Neuronal stem cell (in vitro differentiated cells): ENCODE measurements around the gene WFDC8.

ENCODE experiments used
- DNase-seq: peaks from one replicate; pipeline ENCODE4 v3.0.0-alpha.2; 2013; ENCODE audit warnings: low spot score
- H2AFZ ChIP-seq: one replicate; pipeline ENCODE4 v1.6.1; 2013; ENCODE audit warnings: mild to moderate bottlenecking, low read length, inconsistent platforms
- H2AK5ac ChIP-seq: 2 replicates; pipeline ENCODE4 v1.6.1; 2013; ENCODE audit warnings: low read depth, mild to moderate bottlenecking, inconsistent platforms, low read length, moderate library complexity, mixed read lengths
- H2BK120ac ChIP-seq: 2 replicates; pipeline ENCODE4 v1.6.1; 2013; ENCODE audit warnings: low read depth, mild to moderate bottlenecking, inconsistent platforms, low read length, moderate library complexity, mixed read lengths
- H2BK12ac ChIP-seq: one replicate; pipeline ENCODE4 v1.6.1; 2013; ENCODE audit warnings: low read length, inconsistent platforms
- H2BK15ac ChIP-seq: 2 replicates; pipeline ENCODE4 v1.6.1; 2013; ENCODE audit warnings: mild to moderate bottlenecking, low read length, inconsistent platforms, mixed read lengths
- H2BK5ac ChIP-seq: one replicate; pipeline ENCODE4 v1.6.1; 2013; ENCODE audit warnings: inconsistent platforms, mild to moderate bottlenecking, low read length, moderate library complexity
- H3K14ac ChIP-seq: one replicate; pipeline ENCODE4 v1.6.1; 2013; ENCODE audit warnings: low read length, inconsistent platforms
- H3K18ac ChIP-seq: 2 replicates; pipeline ENCODE4 v1.6.1; 2013; ENCODE audit warnings: low read length, inconsistent platforms
- H3K23ac ChIP-seq: 2 replicates; pipeline ENCODE4 v1.6.1; 2013; ENCODE audit warnings: low read depth, mild to moderate bottlenecking, mixed read lengths, low read length, inconsistent platforms; ENCODE audit not compliant: poor library complexity
- H3K27ac ChIP-seq: replicated peaks from 3 replicates; pipeline ENCODE4 v1.5.1; 2013; ENCODE audit warnings: low read length, inconsistent platforms
- H3K27me3 ChIP-seq, 3 experiments: 2 replicates each; pipeline ENCODE4 v1.6.1; 2013; ENCODE audit warnings: low read length in 3 of 3, mild to moderate bottlenecking in 2 of 3, inconsistent platforms in 1 of 3, low read depth in 1 of 3, mixed read lengths in 1 of 3, moderate library complexity in 1 of 3; ENCODE audit not compliant: control insufficient read depth in 3 of 3, insufficient read depth in 3 of 3
- H3K36me3 ChIP-seq, 2 donors: replicated peaks in 1 of 2; 2 replicates each; pipeline ENCODE4 v1.6.1; 2013; ENCODE audit warnings: low read length in 2 of 2; ENCODE audit not compliant: control insufficient read depth in 2 of 2, insufficient read depth in 2 of 2
- H3K4ac ChIP-seq: 2 replicates; pipeline ENCODE4 v1.6.1; 2013; ENCODE audit warnings: inconsistent platforms, mild to moderate bottlenecking, low read length, moderate library complexity
- H3K4me1 ChIP-seq, 2 donors: 1 replicate in 1 of 2; 2 replicates in 1 of 2; pipeline ENCODE4 v1.6.1; 2013; ENCODE audit warnings: low read length in 2 of 2, low read depth in 1 of 2; ENCODE audit not compliant: control insufficient read depth in 2 of 2, insufficient read depth in 1 of 2
- H3K4me2 ChIP-seq: one replicate; pipeline ENCODE4 v1.6.1; 2013; ENCODE audit warnings: mild to moderate bottlenecking, low read length, inconsistent platforms; ENCODE audit not compliant: insufficient read depth, poor library complexity, severe bottlenecking
- H3K4me3 ChIP-seq, 2 donors: 2 replicates each; pipeline ENCODE4 v1.5.1; 2013; ENCODE audit warnings: low read length in 2 of 2, mild to moderate bottlenecking in 2 of 2, inconsistent platforms in 1 of 2, moderate library complexity in 1 of 2
- H3K79me1 ChIP-seq: one replicate; pipeline ENCODE4 v1.6.1; 2013; ENCODE audit warnings: low read depth, mild to moderate bottlenecking, inconsistent platforms, low read length, moderate library complexity
- H3K9ac ChIP-seq: one replicate; pipeline ENCODE4 v1.6.1; 2013; ENCODE audit warnings: mild to moderate bottlenecking, low read depth, low read length, inconsistent platforms; ENCODE audit not compliant: poor library complexity
- H3K9me3 ChIP-seq, 2 donors: replicated peaks in 1 of 2; 2 replicates each; pipeline versions ENCODE3 to v1.6.1; 2013; ENCODE audit warnings: low read length in 2 of 2, mild to moderate bottlenecking in 2 of 2, inconsistent platforms in 1 of 2, low read depth in 1 of 2, mixed read lengths in 1 of 2, moderate library complexity in 1 of 2; ENCODE audit not compliant: control insufficient read depth in 2 of 2, insufficient read depth in 1 of 2
- H4K8ac ChIP-seq: one replicate; pipeline ENCODE4 v1.6.1; 2013; ENCODE audit warnings: low read depth, mild to moderate bottlenecking, inconsistent platforms, low read length, moderate library complexity
- H4K91ac ChIP-seq: one replicate; pipeline ENCODE4 v1.6.1; 2013; ENCODE audit warnings: low read length, low read depth, mild to moderate bottlenecking, inconsistent platforms; ENCODE audit not compliant: poor library complexity
- WGBS, 2 donors: extraction: QIAGEN DNeasy Blood & Tissue Kit; methylation state at CpG; one replicate each; pipeline ENCODE4 v1.1.7; 2013; ENCODE audit warnings: missing lambda C conversion rate in 2 of 2, mixed read lengths in 1 of 2; ENCODE audit not compliant: insufficient read length in 2 of 2, insufficient replicate concordance in 1 of 2; ENCODE audit errors: extremely low coverage in 2 of 2; 5-methylcytosine and 5-hydroxymethylcytosine counted together

The WFDC8 gene

DNA sequence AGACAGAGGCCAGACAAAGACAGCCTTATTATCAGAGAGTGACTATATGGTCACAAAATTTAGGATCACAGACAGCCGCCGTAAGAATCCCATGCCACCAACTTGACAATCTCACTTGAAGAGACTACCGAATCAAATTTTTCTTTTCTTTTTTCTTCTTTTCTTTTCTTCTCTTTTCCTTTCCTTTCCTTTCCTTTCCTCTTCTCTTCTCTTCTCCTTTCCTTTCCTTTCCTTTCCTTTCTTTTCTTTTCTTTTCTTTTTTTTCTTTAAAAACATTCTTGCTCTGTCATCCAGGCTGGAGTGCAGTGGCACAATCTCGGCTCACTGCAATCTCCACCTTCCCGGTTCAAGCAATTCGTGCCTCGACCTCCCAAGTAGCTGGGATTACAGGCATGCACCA, 30.7 kb downstream of the WFDC8 start:
- Histone ChIP-seq H2BK12ac (no peak overlapping the region), H3K27me3 (peaks cover 0 to 14% (median 0%) of the 10 kb centered on the region in 3 experiments), H4K8ac (no peak overlapping the region), H3K4me2 (no peak overlapping the region), H3K4me3 (no peak overlapping the region), H2BK120ac (no peak overlapping the region), H2AFZ (no peak overlapping the region), H2BK15ac (no peak overlapping the region), H3K4me1 (no peaks in the 10 kb centered on the region), H2BK5ac (no peak overlapping the region), H3K23ac (no peak overlapping the region), H3K79me1 (no peaks in the 10 kb centered on the region), H3K9ac (no peak overlapping the region), H3K27ac (no peak overlapping the region), H3K18ac (no peak overlapping the region), H3K9me3 (no peaks in the 10 kb centered on the region), H3K36me3 (no peaks in the 10 kb centered on the region), H4K91ac (no peak overlapping the region), H2AK5ac (no peak overlapping the region), H3K4ac (no peak overlapping the region), H3K14ac (no peak overlapping the region)
- no peak for DNase-seq
- WGBS, 2 donors, result no CpG with 5 or more reads among the region's 7 CpGs

DNA sequence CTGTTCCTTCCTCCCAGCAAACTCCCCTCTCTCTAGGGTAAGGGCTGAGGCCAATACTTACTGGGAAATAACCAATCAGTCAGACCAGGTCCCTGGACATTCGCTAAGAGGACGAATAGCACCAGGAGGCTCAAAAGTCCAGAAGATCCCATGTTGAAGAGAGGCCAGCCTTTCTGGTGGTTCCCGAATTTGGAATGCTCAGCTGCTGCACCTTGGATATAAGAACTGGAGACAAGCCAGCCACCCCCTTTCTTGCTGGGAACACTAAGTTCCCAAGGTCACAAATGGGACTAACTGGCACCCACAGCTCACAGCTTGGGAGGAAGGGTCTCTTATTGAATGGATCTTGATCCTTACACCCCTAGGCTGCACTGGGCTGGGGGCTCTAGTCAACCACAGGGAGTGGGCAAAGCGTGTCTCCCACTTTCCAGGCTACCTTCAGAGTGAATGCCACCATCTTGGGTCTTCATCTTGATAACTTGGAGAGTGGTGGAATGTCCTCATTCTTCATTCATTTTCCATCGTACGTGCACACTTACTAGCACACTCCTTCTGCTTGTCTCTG, 31.8 kb downstream of the WFDC8 start, which contains the start of gene EPPIN:
EPPIN (minus strand) TSS at position 196 of the 565 bp plus-strand sequence; CDS start at position 152, 44 bp downstream.
- no peak for DNase-seq
- WGBS, 2 donors, result no CpG with 5 or more reads among the region's 6 CpGs
- Histone ChIP-seq H3K4me3 (no peak within 1 kb of the TSS), H2BK12ac (no peak within 1 kb of the TSS), H3K9ac (no peak within 1 kb of the TSS), H2AFZ (no peak within 1 kb of the TSS), H3K4me1 (no peaks in the 10 kb centered on the region), H4K8ac (no peak within 1 kb of the TSS), H3K4ac (no peak within 1 kb of the TSS), H3K18ac (no peak within 1 kb of the TSS), H4K91ac (no peak within 1 kb of the TSS), H2BK5ac (no peak within 1 kb of the TSS), H3K9me3 (no peaks in the 10 kb centered on the region), H3K27ac (no peak within 1 kb of the TSS), H3K23ac (no peak within 1 kb of the TSS), H2AK5ac (no peak within 1 kb of the TSS), H2BK15ac (no peak within 1 kb of the TSS), H3K27me3 (peaks cover 0 to 14% (median 0%) of the 10 kb centered on the region in 3 experiments), H3K14ac (no peak within 1 kb of the TSS), H3K4me2 (no peak within 1 kb of the TSS), H3K79me1 (no peaks in the 10 kb centered on the region), H2BK120ac (no peak within 1 kb of the TSS), H3K36me3 (no peaks in the 10 kb centered on the region)

DNA sequence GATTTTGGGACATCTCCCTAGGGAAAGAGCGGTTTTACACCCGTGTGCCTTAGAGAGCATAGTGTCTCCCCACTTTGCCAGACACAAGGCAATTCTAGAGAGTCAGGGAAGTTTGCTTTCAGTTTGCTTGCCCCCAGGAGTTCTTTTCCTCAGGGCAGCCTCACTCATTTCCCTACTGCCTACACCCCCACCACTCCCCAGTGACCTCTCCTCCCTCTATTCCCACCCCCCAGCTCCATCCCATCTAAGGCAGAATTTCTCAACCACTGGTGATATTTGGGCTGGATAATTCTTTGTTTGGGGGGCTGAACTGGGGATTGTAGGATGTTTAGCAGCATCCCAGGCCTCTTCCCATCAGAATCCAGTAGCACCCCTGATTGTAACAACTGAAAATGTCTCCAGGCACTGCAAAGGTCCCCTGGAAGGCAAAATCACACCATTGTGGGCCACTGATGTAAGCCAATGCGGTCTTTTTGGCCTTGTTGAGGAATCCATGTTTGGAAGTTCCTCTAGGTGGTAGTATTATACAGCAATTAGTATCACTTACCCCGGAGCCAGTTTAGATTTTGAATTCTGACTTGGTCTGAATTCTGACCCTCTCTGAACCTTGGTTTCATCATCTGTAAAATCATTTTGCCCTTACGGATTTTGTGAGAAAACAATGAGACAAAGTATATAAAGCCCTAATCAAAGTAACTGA, 33.2 kb downstream of the WFDC8 start:
- Histone ChIP-seq H2BK120ac (no peak overlapping the region), H3K27me3 (peaks cover 0 to 14% (median 0%) of the 10 kb centered on the region in 3 experiments), H3K18ac (no peak overlapping the region), H3K36me3 (no peaks in the 10 kb centered on the region), H3K27ac (no peak overlapping the region), H4K91ac (no peak overlapping the region), H2AFZ (no peak overlapping the region), H3K4me1 (no peaks in the 10 kb centered on the region), H3K23ac (no peak overlapping the region), H2BK15ac (no peak overlapping the region), H3K9ac (no peak overlapping the region), H4K8ac (no peak overlapping the region), H3K4me3 (no peak overlapping the region), H2AK5ac (no peak overlapping the region), H3K4me2 (no peak overlapping the region), H3K14ac (no peak overlapping the region), H3K4ac (no peak overlapping the region), H3K9me3 (no peaks in the 10 kb centered on the region), H2BK5ac (no peak overlapping the region), H3K79me1 (no peaks in the 10 kb centered on the region), H2BK12ac (no peak overlapping the region)
- peak; percentile 29 for DNase-seq
- WGBS, 2 donors, result no CpG with 5 or more reads among the region's 5 CpGs

DNA sequence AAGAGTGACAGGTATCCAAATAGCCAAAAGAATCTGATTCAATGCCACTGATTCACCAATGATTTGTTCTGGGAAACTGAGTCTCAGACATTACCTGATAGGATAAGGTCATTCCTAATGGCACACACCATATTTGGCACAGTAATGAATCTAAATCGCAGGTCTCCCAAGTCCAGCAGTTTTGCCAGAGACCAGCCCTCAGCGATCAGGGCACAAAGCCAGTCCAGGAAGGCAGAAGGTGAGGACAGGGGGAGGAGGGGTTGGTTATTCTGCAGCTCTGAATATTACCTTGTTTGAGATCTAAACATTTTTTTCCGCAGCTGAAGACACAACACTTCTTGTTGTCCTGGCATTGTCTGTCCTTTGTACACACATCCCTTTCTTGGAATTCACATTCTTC, 33.7 kb downstream of the WFDC8 start:
- WGBS, 2 donors, result no CpG with 5 or more reads among the region's 3 CpGs
- Histone ChIP-seq H2AK5ac (no peak overlapping the region), H2BK15ac (no peak overlapping the region), H3K27me3 (peaks cover 0 to 14% (median 0%) of the 10 kb centered on the region in 3 experiments), H2BK120ac (no peak overlapping the region), H3K18ac (no peak overlapping the region), H2AFZ (no peak overlapping the region), H3K9ac (no peak overlapping the region), H3K4ac (no peak overlapping the region), H4K91ac (no peak overlapping the region), H2BK5ac (no peak overlapping the region), H3K36me3 (no peaks in the 10 kb centered on the region), H3K4me1 (no peaks in the 10 kb centered on the region), H2BK12ac (no peak overlapping the region), H3K4me3 (no peak overlapping the region), H3K23ac (no peak overlapping the region), H3K4me2 (no peak overlapping the region), H3K9me3 (no peaks in the 10 kb centered on the region), H4K8ac (no peak overlapping the region), H3K79me1 (no peaks in the 10 kb centered on the region), H3K27ac (no peak overlapping the region), H3K14ac (no peak overlapping the region)
- no peak for DNase-seq
